ENCODE results near the gene CRIP2. TPM values are rescaled to one million over a fixed set of nuclear protein-coding genes. Genes with fewer than 3 reads are reported as not detected.

The CRIP2 gene
- total RNA-seq, 1 experiment from 2014 or later, result 1.1 TPM

- H3K4me3 ChIP-seq, result peak overlapping the region; percentile 43
- peaks cover 14% of the 10 kb centered on the region for H3K4me1 ChIP-seq (replicated peaks)
- peak; percentile 71 to 73 for DNase-seq (ENCODE audit: low read depth in 1 of 2, low spot score in 2 of 2)
- no peak overlapping the region for H3K27ac ChIP-seq
- peaks cover 26% of the 10 kb centered on the region for H3K27me3 ChIP-seq (replicated peaks)
- H3K36me3 ChIP-seq, result no peaks in the 10 kb centered on the region
- H3K9me3 ChIP-seq (replicated peaks), result no peaks in the 10 kb centered on the region; the same call in 1 of the 2 replicates
These were observed 53.4 kb downstream of the CRIP2 start for GRCh38 chr14:105527826-105528585.

- no peaks in the 10 kb centered on the region; the same call in 1 of the 2 replicates for H3K9me3 ChIP-seq (replicated peaks)
- no peak for DNase-seq (ENCODE audit: low read depth in 1 of 2, low spot score in 2 of 2)
- no peak overlapping the region for H3K27ac ChIP-seq
- peaks cover 28% of the 10 kb centered on the region for H3K27me3 ChIP-seq (replicated peaks)
- H3K4me1 ChIP-seq (replicated peaks), result peaks cover 14% of the 10 kb centered on the region
- peak overlapping the region; percentile 43 for H3K4me3 ChIP-seq
- no peaks in the 10 kb centered on the region for H3K36me3 ChIP-seq
These were observed 54.1 kb downstream of the CRIP2 start for GRCh38 chr14:105528586-105529318.

DNA sequence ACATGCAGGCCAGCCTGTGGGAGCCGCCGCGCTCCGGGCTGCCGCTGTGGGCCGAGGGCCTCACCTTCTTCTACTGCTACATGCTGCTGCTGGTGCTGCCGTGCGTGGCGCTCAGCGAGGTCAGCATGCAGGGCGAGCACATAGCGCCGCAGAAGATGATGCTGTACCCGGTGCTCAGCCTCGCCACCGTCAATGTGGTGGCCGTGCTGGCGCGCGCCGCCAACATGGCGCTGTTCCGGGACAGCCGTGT, 54.6 kb downstream of the CRIP2 start:
- Histone ChIP-seq H3K9me3 (replicated peaks) (no peaks in the 10 kb centered on the region; the same call in 1 of the 2 replicates), H3K36me3 (no peaks in the 10 kb centered on the region), H3K27ac (no peak overlapping the region), H3K4me3 (no peak overlapping the region), H3K27me3 (replicated peaks) (peaks cover 28% of the 10 kb centered on the region), H3K4me1 (replicated peaks) (peaks cover 14% of the 10 kb centered on the region)
- no peak for DNase-seq (ENCODE audit: low read depth in 1 of 2, low spot score in 2 of 2)

Other genes with a start within 250 kb of the CRIP2 start
- 80.3 and 80.5 TPM in 2 replicates for gene BTBD6, start 226.3 kb upstream of the CRIP2 start, total RNA-seq (2014; rRNA removed; shearing (Covaris generic))
- 29.9 and 35.8 TPM in 2 replicates for gene BRF1, start 173.8 kb upstream of the CRIP2 start, total RNA-seq (2014; rRNA removed; shearing (Covaris generic))
- 17.1 and 27.3 TPM in 2 replicates for gene PACS2, start 160.1 kb upstream of the CRIP2 start, total RNA-seq (2014; rRNA removed; shearing (Covaris generic))
- 0.11 TPM in 1 of 2 replicates, not detected in the other for gene TEX22, start 76.3 kb upstream of the CRIP2 start, total RNA-seq (2014; rRNA removed; shearing (Covaris generic))
- gene MTA1, start 55.0 kb upstream of the CRIP2 start, total RNA-seq (2014; rRNA removed; shearing (Covaris generic)), result 29.0 and 52.4 TPM in 2 replicates
- gene CRIP1, start 12.1 kb downstream of the CRIP2 start, total RNA-seq (2014; rRNA removed; shearing (Covaris generic)), result 0.39 TPM in 1 of 2 replicates, not detected in the other
- 22.1 and 38.8 TPM in 2 replicates for gene TEDC1, start 16.4 kb downstream of the CRIP2 start, total RNA-seq (2014; rRNA removed; shearing (Covaris generic))
- gene TMEM121, start 51.8 kb downstream of the CRIP2 start, total RNA-seq (2014; rRNA removed; shearing (Covaris generic)), result 1.2 and 2.9 TPM in 2 replicates

All from SJSA1 (cell line).